SU-DHL-6 (cell line): ENCODE data around the gene TMEM41A.

Experiments used
- H2AFZ ChIP-seq: fragments of 200-600 bp; sonication (generic); 2 replicates; pipeline ENCODE4 v1.6.1; 2014; ENCODE audit warnings: low read depth, mild to moderate bottlenecking, moderate library complexity, mixed read lengths, antibody characterized with exemption, low read length; ENCODE audit not compliant: severe bottlenecking
- H3F3A ChIP-seq: fragments of 200-600 bp; shearing (Covaris generic); 2 replicates; pipeline ENCODE4 v1.6.0; 2016; ENCODE audit warnings: antibody characterized with exemption, mild to moderate bottlenecking; ENCODE audit not compliant: insufficient read depth
- H3K27ac ChIP-seq: fragments of 200-600 bp; sonication (generic); 2 replicates; pipeline ENCODE4 v1.5.1; 2016; ENCODE audit warnings: low read depth, mild to moderate bottlenecking, low read length, moderate library complexity, mixed read lengths
- H3K27me3 ChIP-seq: fragments of 200-600 bp; sonication (generic), shearing (Covaris generic); 2 replicates; pipeline ENCODE4 v1.6.0; 2014; ENCODE audit warnings: mild to moderate bottlenecking, low read length
- H3K36me3 ChIP-seq: fragments of 200-600 bp; sonication (generic); 2 replicates; pipeline ENCODE4 v1.6.1; 2014; ENCODE audit warnings: mild to moderate bottlenecking, low read length, mixed read lengths
- H3K4me2 ChIP-seq: fragments of 300-600, 200-600 bp; shearing (Covaris generic), sonication (generic); 2 replicates; pipeline ENCODE4 v1.6.0; 2014; ENCODE audit warnings: low read length, low read depth, mild to moderate bottlenecking; ENCODE audit not compliant: poor library complexity, severe bottlenecking
- H3K4me3 ChIP-seq: fragments of 200-600 bp; sonication (generic); 2 replicates; pipeline ENCODE4 v1.5.1; 2014; ENCODE audit warnings: antibody characterized with exemption, low read length, mild to moderate bottlenecking, mixed read lengths; ENCODE audit not compliant: insufficient read depth, poor library complexity, severe bottlenecking
- H3K79me2 ChIP-seq: fragments of 200-600 bp; sonication (generic); 2 replicates; pipeline ENCODE4 v1.6.1; 2014; ENCODE audit warnings: mild to moderate bottlenecking, low read length, moderate library complexity; ENCODE audit not compliant: insufficient read depth
- H3K9ac ChIP-seq: fragments of 200-600 bp; sonication (generic); 2 replicates; pipeline ENCODE4 v1.7.0; 2014; ENCODE audit warnings: mild to moderate bottlenecking, low read length
- H3K9me2 ChIP-seq: fragments of 200-600 bp; sonication (generic); replicated peaks from 2 replicates; pipeline ENCODE4 v1.6.1; 2014; ENCODE audit warnings: low read length; ENCODE audit not compliant: insufficient read depth
- H3K9me3 ChIP-seq: fragments of 200-600 bp; sonication (generic); 2 replicates; pipeline ENCODE4 v1.6.1; 2014; ENCODE audit warnings: low read length, mixed read lengths; ENCODE audit not compliant: insufficient read depth
- H4K20me1 ChIP-seq: fragments of 200-600 bp; sonication (generic); 2 replicates; pipeline ENCODE4 v1.6.1; 2014; ENCODE audit warnings: low read depth, mild to moderate bottlenecking, antibody characterized with exemption, low read length, moderate library complexity, mixed read lengths
- EZH2phosphoT487 ChIP-seq: fragments of 200-600 bp; sonication (generic), shearing (Covaris generic); conservative IDR thresholded peaks from 2 replicates; pipeline ENCODE4 v1.6.1; 2018; ENCODE audit warnings: mild to moderate bottlenecking, antibody characterized with exemption, low read length, moderate library complexity, mixed read lengths
- TF ChIP-seq, protein P1 (sequence below): fragments of 200-600 bp; sonication (generic); IDR thresholded peaks from one replicate; pipeline ENCODE4 v1.5.1; 2017; ENCODE audit warnings: antibody characterized with exemption, mild to moderate bottlenecking, low read length, moderate library complexity; ENCODE audit not compliant: insufficient read depth, poor library complexity, severe bottlenecking

TMEM41A gene

DNA sequence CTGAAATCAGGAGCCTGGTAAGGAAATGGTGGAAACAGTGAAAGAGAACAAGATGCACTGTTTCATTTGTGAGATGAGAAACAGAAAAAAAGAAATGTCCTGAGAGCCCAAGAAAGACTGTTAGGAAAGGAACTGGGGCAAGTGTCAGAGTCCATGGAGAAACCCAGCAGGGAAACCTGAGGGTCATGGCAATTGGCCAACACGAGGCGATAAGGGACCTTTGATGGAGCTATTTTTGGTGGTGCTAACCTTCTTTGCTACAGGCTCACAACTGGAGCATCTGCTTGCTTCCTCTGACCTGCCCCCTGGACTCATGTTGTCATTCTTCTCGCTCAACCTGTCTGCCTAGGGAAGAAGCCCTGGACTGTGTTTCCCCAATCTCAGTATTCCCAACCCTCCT, 4.2 kb upstream of the TMEM41A start:
- Histone ChIP-seq H3K9me3 (no peaks in the 10 kb centered on the region), H3K27ac (no peak overlapping the region), H3K36me3 (no peaks in the 10 kb centered on the region), H3K79me2 (peaks cover 4% of the 10 kb centered on the region; the same call in 1 of the 2 replicates), H3K27me3 (no peaks in the 10 kb centered on the region), H3K4me2 (no peak overlapping the region), H3K4me3 (no peak overlapping the region), H3F3A (peaks cover 3% of the 10 kb centered on the region; the same call in 1 of the 2 replicates), H3K9me2 (no peaks in the 10 kb centered on the region), H2AFZ (no peak overlapping the region), H4K20me1 (no peaks in the 10 kb centered on the region), H3K9ac (no peak overlapping the region)
- TF ChIP-seq EZH2phosphoT487: no peak
- TF ChIP-seq, protein P1, sequence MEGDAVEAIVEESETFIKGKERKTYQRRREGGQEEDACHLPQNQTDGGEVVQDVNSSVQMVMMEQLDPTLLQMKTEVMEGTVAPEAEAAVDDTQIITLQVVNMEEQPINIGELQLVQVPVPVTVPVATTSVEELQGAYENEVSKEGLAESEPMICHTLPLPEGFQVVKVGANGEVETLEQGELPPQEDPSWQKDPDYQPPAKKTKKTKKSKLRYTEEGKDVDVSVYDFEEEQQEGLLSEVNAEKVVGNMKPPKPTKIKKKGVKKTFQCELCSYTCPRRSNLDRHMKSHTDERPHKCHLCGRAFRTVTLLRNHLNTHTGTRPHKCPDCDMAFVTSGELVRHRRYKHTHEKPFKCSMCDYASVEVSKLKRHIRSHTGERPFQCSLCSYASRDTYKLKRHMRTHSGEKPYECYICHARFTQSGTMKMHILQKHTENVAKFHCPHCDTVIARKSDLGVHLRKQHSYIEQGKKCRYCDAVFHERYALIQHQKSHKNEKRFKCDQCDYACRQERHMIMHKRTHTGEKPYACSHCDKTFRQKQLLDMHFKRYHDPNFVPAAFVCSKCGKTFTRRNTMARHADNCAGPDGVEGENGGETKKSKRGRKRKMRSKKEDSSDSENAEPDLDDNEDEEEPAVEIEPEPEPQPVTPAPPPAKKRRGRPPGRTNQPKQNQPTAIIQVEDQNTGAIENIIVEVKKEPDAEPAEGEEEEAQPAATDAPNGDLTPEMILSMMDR: no peak

DNA sequence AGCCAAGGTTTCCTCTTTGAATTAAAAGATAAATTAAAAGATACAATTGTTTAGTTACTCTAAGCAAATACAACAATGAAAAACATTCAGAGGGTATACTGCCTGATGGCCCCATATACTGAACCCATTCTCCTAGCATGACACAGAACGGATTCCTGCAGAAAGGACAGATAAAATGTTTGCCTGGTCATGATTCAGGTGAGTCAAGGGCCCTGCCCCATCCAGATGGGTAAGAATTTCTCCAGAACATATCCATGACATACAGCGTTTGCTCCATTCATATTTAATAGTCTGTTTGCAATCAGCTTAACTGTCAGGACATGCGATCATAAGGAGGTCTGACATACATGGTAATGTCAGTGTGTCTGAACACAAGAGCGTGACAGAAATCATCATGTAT, 8.6 kb downstream of the TMEM41A start:
- no peak overlapping the region for H3K9ac ChIP-seq
- H3K27me3 ChIP-seq: no peaks in the 10 kb centered on the region
- no peaks in the 10 kb centered on the region for H3K79me2 ChIP-seq
- no peaks in the 10 kb centered on the region for H3K9me2 ChIP-seq
- H3K4me2 ChIP-seq: no peak overlapping the region
- no peak for TF ChIP-seq EZH2phosphoT487
- TF ChIP-seq, protein P1: no peak
- no peaks in the 10 kb centered on the region for H4K20me1 ChIP-seq
- H3K36me3 ChIP-seq: no peaks in the 10 kb centered on the region
- H3K4me3 ChIP-seq: no peak overlapping the region
- no peak overlapping the region for H2AFZ ChIP-seq
- no peak overlapping the region for H3K27ac ChIP-seq
- no peaks in the 10 kb centered on the region for H3K9me3 ChIP-seq
- no peaks in the 10 kb centered on the region for H3F3A ChIP-seq

DNA sequence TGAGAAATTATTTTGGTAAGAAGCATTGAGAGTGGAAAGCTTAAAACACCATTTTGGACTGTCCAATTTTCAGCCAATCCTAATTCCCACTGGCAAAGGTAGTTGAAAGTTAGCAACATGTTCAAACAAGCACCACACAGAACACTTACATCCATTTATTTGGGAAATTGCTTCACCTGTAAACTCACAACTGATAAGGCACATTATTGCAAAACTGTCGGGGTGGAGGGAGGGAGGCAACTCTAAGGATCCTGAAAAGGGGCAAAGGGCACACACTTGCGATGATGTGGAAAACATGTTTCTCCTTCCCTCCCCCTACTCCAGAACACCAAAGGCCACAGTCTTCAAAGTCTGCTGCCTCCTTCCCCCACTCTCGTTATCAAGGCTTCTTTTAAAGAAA, 9.4 kb downstream of the TMEM41A start:
- Histone ChIP-seq H3K36me3 (no peaks in the 10 kb centered on the region), H3K27me3 (no peaks in the 10 kb centered on the region), H3F3A (no peaks in the 10 kb centered on the region), H3K79me2 (no peaks in the 10 kb centered on the region), H3K4me3 (no peak overlapping the region), H2AFZ (no peak overlapping the region), H3K4me2 (no peak overlapping the region), H3K9me2 (no peaks in the 10 kb centered on the region), H4K20me1 (no peaks in the 10 kb centered on the region), H3K9ac (no peak overlapping the region), H3K27ac (no peak overlapping the region), H3K9me3 (no peaks in the 10 kb centered on the region)
- TF ChIP-seq, protein P1: no peak
- TF ChIP-seq EZH2phosphoT487: no peak
